Islet of Langerhans (tissue), 1 donor: ENCODE results near the gene SUPT4H1.

ENCODE experiments used
- FAIRE-seq: peaks from one replicate; lab custom pipeline; 2011; peaks lifted over from hg19 to GRCh38; lab: Jason Lieb, UNC

SUPT4H1 gene

GRCh38 chr17:58339755-58340404, 12.1 kb downstream of the SUPT4H1 start:
- FAIRE-seq: no peak

- no peak for FAIRE-seq
Measured at GRCh38 chr17:58338841-58339754, 12.9 kb downstream of the SUPT4H1 start.

- no peak for FAIRE-seq
Measured at GRCh38 chr17:58338454-58338840, 13.6 kb downstream of the SUPT4H1 start.

GRCh38 chr17:58337600-58338453, 14.2 kb downstream of the SUPT4H1 start:
- no peak for FAIRE-seq

- FAIRE-seq: no peak
Measured at GRCh38 chr17:58337210-58337599, 14.8 kb downstream of the SUPT4H1 start.

GRCh38 chr17:58336456-58337209, 15.4 kb downstream of the SUPT4H1 start:
- no peak for FAIRE-seq

GRCh38 chr17:58335779-58336455, 16.1 kb downstream of the SUPT4H1 start:
- FAIRE-seq: no peak

GRCh38 chr17:58335061-58335731, 16.8 kb downstream of the SUPT4H1 start:
- FAIRE-seq: no peak

- FAIRE-seq: no peak
Measured at GRCh38 chr17:58334661-58335060, 17.3 kb downstream of the SUPT4H1 start.

- FAIRE-seq: no peak
Measured at GRCh38 chr17:58334256-58334655, 17.7 kb downstream of the SUPT4H1 start.

- FAIRE-seq: no peak
Measured at GRCh38 chr17:58333736-58334207, 18.2 kb downstream of the SUPT4H1 start.

GRCh38 chr17:58332778-58333735, 18.9 kb downstream of the SUPT4H1 start:
- no peak for FAIRE-seq

GRCh38 chr17:58331815-58332777, 19.9 kb downstream of the SUPT4H1 start:
- FAIRE-seq: no peak

- no peak for FAIRE-seq
Measured at GRCh38 chr17:58330997-58331814, 20.8 kb downstream of the SUPT4H1 start.

- FAIRE-seq: no peak
Measured at GRCh38 chr17:58330538-58330996, 21.4 kb downstream of the SUPT4H1 start.

GRCh38 chr17:58329810-58330537, 22.0 kb downstream of the SUPT4H1 start:
- FAIRE-seq: no peak
